ENCODE measurements around the gene GRB2.

GRB2 gene

DNA sequence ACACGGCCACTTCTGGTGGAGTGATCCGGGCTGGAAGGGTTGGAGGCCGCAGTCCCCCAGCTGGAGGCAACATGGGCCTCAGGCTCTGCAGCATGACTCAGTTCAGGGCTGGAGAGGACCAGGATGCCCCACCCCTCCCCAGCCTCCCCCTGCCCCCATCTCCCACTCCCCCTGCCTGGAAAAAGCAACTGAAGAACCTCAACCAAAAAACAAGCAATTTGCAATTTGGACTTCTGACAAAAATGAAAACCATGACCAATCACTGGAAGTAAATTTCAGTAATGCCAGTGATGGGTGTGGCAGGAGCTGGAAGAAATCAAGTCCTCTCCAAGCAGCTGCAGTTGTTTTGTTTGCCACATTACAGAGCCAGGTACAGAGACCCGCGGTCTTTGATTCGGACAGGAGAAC lies 127.8 kb downstream of the GRB2 start:
- no peak overlapping the region for H3K4me3 ChIP-seq (ENCODE audit: low read depth, low read length)
- TF ChIP-seq CTCF (IDR thresholded peaks at IDR 0.05; ENCODE audit: borderline replicate concordance, insufficient read depth, low read depth, low read length), result no peak

- TF ChIP-seq CTCF (IDR thresholded peaks at IDR 0.05; ENCODE audit: borderline replicate concordance, insufficient read depth, low read depth, low read length), result no peak
- no peak overlapping the region for H3K4me3 ChIP-seq (ENCODE audit: low read depth, low read length)
Observed at GRCh38 chr17:75273977-75274708, 131.3 kb downstream of the GRB2 start.

DNA sequence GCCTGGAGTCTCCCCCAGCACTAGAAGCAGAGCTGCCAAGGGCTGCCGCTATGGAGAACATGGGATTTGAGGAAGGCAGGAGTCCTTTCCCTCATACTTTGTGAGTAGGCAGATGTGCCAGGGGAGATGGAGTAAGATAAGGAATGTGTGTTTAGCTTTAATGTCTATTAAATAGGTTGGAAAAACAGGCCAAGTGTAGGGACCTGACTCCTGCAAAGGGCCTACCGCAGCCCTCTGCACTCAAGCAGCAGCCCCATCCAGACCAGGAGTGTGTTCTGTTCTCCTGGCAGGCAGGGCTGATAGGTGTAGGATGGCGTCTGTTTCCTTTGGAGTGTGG lies 132.7 kb downstream of the GRB2 start:
- no peak for TF ChIP-seq CTCF (IDR thresholded peaks at IDR 0.05; ENCODE audit: borderline replicate concordance, insufficient read depth, low read depth, low read length)
- H3K4me3 ChIP-seq (ENCODE audit: low read depth, low read length), result no peak overlapping the region

GRCh38 chr17:75271955-75272847 lies 133.3 kb downstream of the GRB2 start:
- peak overlapping the region; percentile 89 for H3K4me3 ChIP-seq (ENCODE audit: low read depth, low read length)

DNA sequence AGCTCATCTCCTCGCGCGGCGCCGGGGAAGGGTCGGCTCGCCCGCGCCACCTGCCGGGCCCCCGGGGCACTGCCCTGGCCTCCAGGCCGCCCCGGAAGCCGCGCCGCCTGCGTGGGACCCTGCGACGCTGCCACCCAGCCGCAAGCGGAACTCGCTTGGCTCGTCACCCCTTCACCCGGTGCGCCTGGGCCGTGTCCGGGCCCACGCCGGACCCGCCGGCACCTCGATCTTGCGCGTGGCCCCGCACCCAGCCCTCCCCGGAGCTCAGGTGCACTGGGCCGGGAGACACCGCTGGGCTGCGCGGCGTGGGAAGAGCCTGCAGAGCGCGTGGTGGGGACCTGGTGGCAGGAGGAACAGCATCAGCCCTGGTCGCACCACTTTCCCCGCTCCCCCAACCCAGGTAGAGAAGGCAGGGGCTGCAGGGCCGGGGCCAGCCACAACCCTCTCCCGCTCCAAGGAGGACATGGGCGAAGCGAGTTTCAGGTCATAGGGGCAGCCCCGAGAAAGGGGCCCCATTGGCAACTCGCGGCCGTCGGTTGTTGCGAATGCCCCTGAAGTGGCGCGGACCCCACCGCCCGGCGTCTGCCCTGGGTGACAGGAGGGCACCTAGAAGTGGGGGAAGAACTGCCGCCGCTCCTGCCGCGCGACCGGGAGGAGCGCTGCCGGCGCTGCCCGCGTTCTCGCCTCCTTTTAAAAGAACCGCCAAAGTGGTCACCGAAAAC lies 134.1 kb downstream of the GRB2 start:
- H3K4me3 ChIP-seq (ENCODE audit: low read depth, low read length), result peak overlapping the region; percentile 89
- peak; percentile 90 for TF ChIP-seq CTCF (IDR thresholded peaks at IDR 0.05; ENCODE audit: borderline replicate concordance, insufficient read depth, low read depth, low read length)

More at GRCh38 chr17:75271955-75272847, 133.3 kb downstream of the GRB2 start:
- no peak for TF ChIP-seq CTCF (IDR thresholded peaks at IDR 0.05; ENCODE audit: borderline replicate concordance, insufficient read depth, low read depth, low read length)

DNA sequence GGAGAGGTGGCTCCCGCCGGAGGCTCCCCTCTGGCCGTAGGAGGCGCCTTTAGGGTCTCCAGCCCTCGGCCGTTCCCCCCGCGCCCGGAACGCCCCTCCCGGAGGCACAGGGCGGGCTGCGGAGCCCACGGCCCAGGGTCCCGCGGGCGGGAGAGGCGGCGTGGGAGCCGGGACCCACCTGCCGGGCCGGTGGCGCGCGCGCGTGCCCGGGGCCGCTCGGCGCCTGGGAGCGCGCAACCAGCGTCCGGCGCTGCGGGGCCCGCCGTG lies 134.6 kb downstream of the GRB2 start, which contains the start of gene MIF4GD:
TSS of gene MIF4GD (minus strand) at position 266 of the 267 bp plus-strand sequence. CDS start 1,036 bp downstream, outside the sequence.
- H3K4me3 ChIP-seq (ENCODE audit: low read depth, low read length), result peak within 1 kb of the TSS; percentile 89
- TF ChIP-seq CTCF (IDR thresholded peaks at IDR 0.05; ENCODE audit: borderline replicate concordance, insufficient read depth, low read depth, low read length), result no peak
